IPS-15b (cell line): Measurements from ENCODE around the gene SLC19A1.

Experiments
- H3K27me3 ChIP-seq: one replicate; pipeline ENCODE4 v1.6.1; 2013; ENCODE audit warnings: low read length; ENCODE audit not compliant: control insufficient read depth, insufficient read depth
- H3K36me3 ChIP-seq: one replicate; pipeline ENCODE4 v1.6.1; 2013; ENCODE audit warnings: low read length; ENCODE audit not compliant: control insufficient read depth, insufficient read depth
- H3K4me1 ChIP-seq: one replicate; pipeline ENCODE4 v1.6.1; 2013; ENCODE audit warnings: mild to moderate bottlenecking, low read length; ENCODE audit not compliant: control insufficient read depth, insufficient read depth
- H3K4me3 ChIP-seq: one replicate; pipeline ENCODE4 v1.5.1; 2013; ENCODE audit warnings: low read depth, low read length
- H3K9ac ChIP-seq: one replicate; pipeline ENCODE4 v1.6.1; 2013; ENCODE audit warnings: low read depth, mild to moderate bottlenecking, low read length
- H3K9me3 ChIP-seq: one replicate; pipeline ENCODE4 v1.6.1; 2013; ENCODE audit warnings: mild to moderate bottlenecking, low read length; ENCODE audit not compliant: control insufficient read depth, insufficient read depth

The SLC19A1 gene

DNA sequence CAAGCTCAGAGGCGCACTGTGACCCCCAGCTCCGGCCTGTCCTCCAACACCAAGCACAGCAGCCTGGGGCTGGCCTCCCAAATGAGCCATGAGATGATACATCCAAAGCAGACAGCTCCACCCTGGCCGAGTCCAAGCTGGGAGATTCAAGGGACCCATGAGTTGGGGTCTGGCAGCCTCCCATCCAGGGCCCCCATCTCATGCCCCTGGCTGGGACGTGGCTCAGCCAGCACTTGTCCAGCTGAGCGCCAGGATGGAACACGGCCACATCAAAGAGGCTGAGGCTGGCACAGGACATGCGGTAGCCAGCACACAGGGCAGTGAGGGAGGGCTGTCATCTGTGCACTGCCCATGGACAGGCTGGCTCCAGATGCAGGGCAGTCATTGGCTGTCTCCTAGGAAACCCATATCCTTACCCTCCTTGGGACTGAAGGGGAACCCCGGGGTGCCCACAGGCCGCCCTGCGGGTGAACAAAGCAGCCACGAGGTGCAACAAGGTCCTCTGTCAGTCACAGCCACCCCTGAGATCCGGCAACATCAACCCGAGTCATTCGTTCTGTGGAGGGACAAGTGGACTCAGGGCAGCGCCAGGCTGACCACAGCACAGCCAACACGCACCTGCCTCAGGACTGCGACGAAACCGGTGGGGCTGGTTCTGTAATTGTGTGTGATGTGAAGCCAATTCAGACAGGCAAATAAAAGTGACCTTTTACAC is 29.1 kb downstream of the SLC19A1 start:
- no peak overlapping the region for H3K4me3 ChIP-seq
- peaks cover 25% of the 10 kb centered on the region for H3K36me3 ChIP-seq
- no peaks in the 10 kb centered on the region for H3K9me3 ChIP-seq
- H3K27me3 ChIP-seq, result no peaks in the 10 kb centered on the region
- no peaks in the 10 kb centered on the region for H3K4me1 ChIP-seq
- H3K9ac ChIP-seq, result no peak overlapping the region

GRCh38 chr21:45512626-45513002 is 29.6 kb downstream of the SLC19A1 start:
- Histone ChIP-seq H3K27me3 (no peaks in the 10 kb centered on the region), H3K9ac (no peak overlapping the region), H3K4me1 (no peaks in the 10 kb centered on the region), H3K9me3 (no peaks in the 10 kb centered on the region), H3K4me3 (no peak overlapping the region), H3K36me3 (peaks cover 25% of the 10 kb centered on the region)

GRCh38 chr21:45511661-45512431 is 30.4 kb downstream of the SLC19A1 start:
- H3K4me3 ChIP-seq, result no peak overlapping the region
- peaks cover 25% of the 10 kb centered on the region for H3K36me3 ChIP-seq

DNA sequence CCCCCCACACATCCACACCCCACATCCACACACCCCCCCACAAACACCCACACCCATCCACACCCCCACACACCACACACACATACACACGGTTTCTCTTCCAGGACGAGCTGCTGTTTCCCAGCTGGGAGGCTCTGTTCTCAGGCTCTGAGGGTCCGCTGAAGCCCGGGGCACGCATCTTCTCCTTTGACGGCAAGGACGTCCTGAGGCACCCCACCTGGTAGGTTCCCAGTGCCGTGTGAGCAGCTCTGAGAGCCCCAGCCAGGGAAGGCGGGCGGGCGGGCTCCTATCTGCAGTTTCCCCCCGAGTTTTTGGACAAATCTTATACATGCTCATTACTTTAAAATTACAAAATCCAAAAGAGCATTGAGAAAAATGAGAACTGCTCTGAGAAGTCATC is 31.2 kb downstream of the SLC19A1 start:
- no peak overlapping the region for H3K4me3 ChIP-seq
- H3K27me3 ChIP-seq, result no peaks in the 10 kb centered on the region
- H3K4me1 ChIP-seq, result no peaks in the 10 kb centered on the region
- H3K9ac ChIP-seq, result no peak overlapping the region
- H3K9me3 ChIP-seq, result no peaks in the 10 kb centered on the region
- peaks cover 24% of the 10 kb centered on the region for H3K36me3 ChIP-seq

More at GRCh38 chr21:45511661-45512431, 30.4 kb downstream of the SLC19A1 start:
- no peaks in the 10 kb centered on the region for H3K9me3 ChIP-seq
- no peaks in the 10 kb centered on the region for H3K4me1 ChIP-seq
- no peak overlapping the region for H3K9ac ChIP-seq
- H3K27me3 ChIP-seq, result no peaks in the 10 kb centered on the region

DNA sequence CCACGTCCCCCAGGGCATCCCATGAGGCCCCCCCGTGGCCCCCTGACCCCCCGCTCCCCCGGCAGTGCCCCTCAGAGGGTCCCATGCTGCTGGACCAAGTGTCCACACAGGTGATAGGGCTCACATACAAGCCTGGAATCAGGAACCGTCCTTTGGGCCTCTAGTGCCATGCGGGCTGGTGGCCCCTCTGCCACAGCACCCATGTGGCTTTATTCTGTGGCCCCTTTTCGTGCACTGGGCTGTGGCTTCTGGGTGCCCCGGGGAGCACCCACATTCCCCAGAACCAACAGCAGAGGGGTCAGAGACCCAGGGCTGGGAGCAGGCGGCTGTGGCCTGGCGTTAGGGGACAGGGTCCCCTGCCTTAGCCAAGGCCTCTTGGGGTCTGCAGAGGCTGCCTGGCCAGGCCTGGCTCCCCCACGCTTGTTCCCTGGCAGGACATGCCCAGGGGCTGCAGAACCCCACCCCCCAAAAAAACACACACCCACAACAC is 31.7 kb downstream of the SLC19A1 start:
- Histone ChIP-seq H3K9ac (no peak overlapping the region), H3K27me3 (no peaks in the 10 kb centered on the region), H3K9me3 (no peaks in the 10 kb centered on the region), H3K4me1 (no peaks in the 10 kb centered on the region), H3K4me3 (no peak overlapping the region), H3K36me3 (peaks cover 24% of the 10 kb centered on the region)

DNA sequence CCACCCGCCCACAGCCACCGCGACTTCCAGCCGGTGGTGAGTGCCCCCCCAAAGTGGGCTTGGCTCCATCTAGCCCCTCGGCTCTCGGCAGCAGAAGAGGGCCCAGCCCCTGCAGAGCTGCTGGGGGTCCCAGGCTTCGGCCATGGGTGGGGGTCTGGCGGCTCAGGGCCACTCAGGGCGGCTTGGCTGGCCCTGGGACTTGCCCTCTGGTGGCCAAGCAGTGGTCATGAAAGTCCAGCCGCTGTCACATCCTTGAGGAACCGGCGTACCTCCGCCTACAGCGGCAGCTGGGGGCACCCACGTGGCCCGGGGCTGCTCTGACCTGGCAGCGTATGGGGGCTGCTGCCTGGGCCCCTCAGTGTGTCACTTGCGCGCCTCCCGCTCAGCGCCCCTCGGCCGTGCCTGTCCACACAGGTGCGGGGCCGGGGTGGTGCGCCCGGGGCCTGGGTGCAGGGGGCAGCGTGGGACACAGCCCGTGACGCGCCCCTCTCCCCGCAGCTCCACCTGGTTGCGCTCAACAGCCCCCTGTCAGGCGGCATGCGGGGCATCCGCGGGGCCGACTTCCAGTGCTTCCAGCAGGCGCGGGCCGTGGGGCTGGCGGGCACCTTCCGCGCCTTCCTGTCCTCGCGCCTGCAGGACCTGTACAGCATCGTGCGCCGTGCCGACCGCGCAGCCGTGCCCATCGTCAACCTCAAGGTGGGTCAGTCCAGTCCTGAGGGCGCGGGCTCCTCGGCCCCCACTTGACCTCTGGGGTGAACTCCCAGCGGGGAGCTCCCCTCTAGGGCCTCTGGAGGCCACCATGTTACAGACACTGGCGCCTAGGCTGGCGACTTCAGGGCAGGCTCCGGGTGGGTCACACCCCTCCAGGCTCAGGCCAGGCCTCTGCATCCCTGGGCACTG is 32.4 kb downstream of the SLC19A1 start:
- Histone ChIP-seq H3K36me3 (peaks cover 26% of the 10 kb centered on the region), H3K9me3 (no peaks in the 10 kb centered on the region), H3K9ac (no peak overlapping the region), H3K4me1 (no peaks in the 10 kb centered on the region), H3K4me3 (no peak overlapping the region), H3K27me3 (no peaks in the 10 kb centered on the region)

GRCh38 chr21:45508607-45509565 is 33.4 kb downstream of the SLC19A1 start:
- no peaks in the 10 kb centered on the region for H3K27me3 ChIP-seq
- no peaks in the 10 kb centered on the region for H3K4me1 ChIP-seq
- H3K36me3 ChIP-seq, result peaks cover 28% of the 10 kb centered on the region
- H3K4me3 ChIP-seq, result no peak overlapping the region
- H3K9me3 ChIP-seq, result no peaks in the 10 kb centered on the region
- no peak overlapping the region for H3K9ac ChIP-seq

GRCh38 chr21:45507888-45508508 is 34.2 kb downstream of the SLC19A1 start:
- Histone ChIP-seq H3K27me3 (no peaks in the 10 kb centered on the region), H3K4me1 (no peaks in the 10 kb centered on the region), H3K36me3 (peaks cover 19% of the 10 kb centered on the region), H3K9me3 (no peaks in the 10 kb centered on the region), H3K9ac (no peak overlapping the region), H3K4me3 (no peak overlapping the region)

- no peak overlapping the region for H3K9ac ChIP-seq
- peaks cover 14% of the 10 kb centered on the region for H3K36me3 ChIP-seq
- no peaks in the 10 kb centered on the region for H3K4me1 ChIP-seq
- no peak overlapping the region for H3K4me3 ChIP-seq
- no peaks in the 10 kb centered on the region for H3K9me3 ChIP-seq
- no peaks in the 10 kb centered on the region for H3K27me3 ChIP-seq
These were observed 34.7 kb downstream of the SLC19A1 start for GRCh38 chr21:45507523-45507875.

GRCh38 chr21:45506836-45507522 is 35.3 kb downstream of the SLC19A1 start:
- Histone ChIP-seq H3K9ac (no peak overlapping the region), H3K36me3 (peaks cover 14% of the 10 kb centered on the region), H3K9me3 (no peaks in the 10 kb centered on the region), H3K27me3 (no peaks in the 10 kb centered on the region), H3K4me3 (no peak overlapping the region), H3K4me1 (no peaks in the 10 kb centered on the region)
